ENCODE data around the gene ATP6V0A1. TPM values are rescaled to one million over a fixed set of nuclear protein-coding genes. Genes with fewer than 3 reads are reported as not detected.
"Not testable (repeated sequence)": the region's sequence is repeated elsewhere in the genome, so short reads cannot be mapped to it uniquely, and the experiment has no call there.

The ATP6V0A1 gene
- total and polyA plus RNA-seq, 3 donors from 2014 or later = 89.9 to 143 (median 131) TPM

GRCh38 chr17:42554250-42555121, 95.8 kb downstream of the ATP6V0A1 start:
- intact Hi-C loops (cut with DNase I; ENCODE audit: low total_unique reads) = no loop called here
- 0% methylated on average over 10 to 81 of the region's 82 CpGs for WGBS, 2 donors
- Histone ChIP-seq H3K36me3 (ENCODE audit: low read depth, missing control alignments) (no peaks in the 10 kb centered on the region), H3K27ac (peak overlapping the region; percentile 79 to 86), H3K27me3 (no peaks in the 10 kb centered on the region), H3K4me3 (peak overlapping the region; percentile 81 to 83), H3K9me3 (no peaks in the 10 kb centered on the region), H3K4me1 (peaks cover 18% of the 10 kb centered on the region)
- peak; percentile 92 for DNase-seq
- TF ChIP-seq POLR2A (IDR thresholded peaks at IDR 0.05) (no peak), CTCF (IDR thresholded peaks at IDR 0.05) (no peak)

- Histone ChIP-seq H3K4me3 (peak overlapping the region; percentile 81 to 83), H3K36me3 (ENCODE audit: low read depth, missing control alignments) (no peaks in the 10 kb centered on the region), H3K27ac (peak overlapping the region; percentile 79 to 86), H3K4me1 (peaks cover 18% of the 10 kb centered on the region), H3K27me3 (no peaks in the 10 kb centered on the region), H3K9me3 (no peaks in the 10 kb centered on the region)
- WGBS, 2 donors = 20 to 25% methylated on average over 4 of the region's 4 CpGs
- TF ChIP-seq CTCF (IDR thresholded peaks at IDR 0.05) (no peak), POLR2A (IDR thresholded peaks at IDR 0.05) (no peak)
- no peak for DNase-seq
- intact Hi-C loops (cut with DNase I; ENCODE audit: low total_unique reads) = no loop called here
These were observed 96.5 kb downstream of the ATP6V0A1 start for GRCh38 chr17:42555122-42555622.

GRCh38 chr17:42555961-42556617, 97.4 kb downstream of the ATP6V0A1 start:
- H3K27ac ChIP-seq; intact Hi-C loops (cut with DNase I; ENCODE audit: low total_unique reads); DNase-seq; H3K4me3 ChIP-seq; H3K36me3 ChIP-seq (ENCODE audit: low read depth, missing control alignments); H3K9me3 ChIP-seq; H3K27me3 ChIP-seq: not testable (repeated sequence)
- 49% methylated on average over 5 of the region's 5 CpGs for WGBS, 2 donors
- H3K4me1 ChIP-seq = peaks cover 18% of the 10 kb centered on the region

- peaks cover 21% of the 10 kb centered on the region for H3K4me1 ChIP-seq
- WGBS, 2 donors = 84 to 87% methylated on average over 6 of the region's 6 CpGs
- intact Hi-C loops (cut with DNase I; ENCODE audit: low total_unique reads) = no loop called here
These were observed 100.4 kb downstream of the ATP6V0A1 start for GRCh38 chr17:42559075-42559474.

More at GRCh38 chr17:42559075-42559474, 100.4 kb downstream of the ATP6V0A1 start:
- Histone ChIP-seq H3K9me3 (no peaks in the 10 kb centered on the region), H3K27ac (no peak overlapping the region), H3K4me3 (no peak overlapping the region), H3K27me3 (no peaks in the 10 kb centered on the region), H3K36me3 (ENCODE audit: low read depth, missing control alignments) (no peaks in the 10 kb centered on the region)
- no peak for DNase-seq
- TF ChIP-seq POLR2A (IDR thresholded peaks at IDR 0.05) (no peak), CTCF (IDR thresholded peaks at IDR 0.05) (no peak)

Data from testis (tissue), 3 donors.